ENCODE measurements around the gene CD247.

CD247 gene

GRCh38 chr1:167404161-167404888 is 114.0 kb downstream of the CD247 start:
- DNase-seq = no peak

- peak; percentile 63 to 70 for DNase-seq
These were observed 117.0 kb downstream of the CD247 start for GRCh38 chr1:167401260-167401873.

- no peak for DNase-seq
These were observed 117.9 kb downstream of the CD247 start for GRCh38 chr1:167400359-167400953.

DNA sequence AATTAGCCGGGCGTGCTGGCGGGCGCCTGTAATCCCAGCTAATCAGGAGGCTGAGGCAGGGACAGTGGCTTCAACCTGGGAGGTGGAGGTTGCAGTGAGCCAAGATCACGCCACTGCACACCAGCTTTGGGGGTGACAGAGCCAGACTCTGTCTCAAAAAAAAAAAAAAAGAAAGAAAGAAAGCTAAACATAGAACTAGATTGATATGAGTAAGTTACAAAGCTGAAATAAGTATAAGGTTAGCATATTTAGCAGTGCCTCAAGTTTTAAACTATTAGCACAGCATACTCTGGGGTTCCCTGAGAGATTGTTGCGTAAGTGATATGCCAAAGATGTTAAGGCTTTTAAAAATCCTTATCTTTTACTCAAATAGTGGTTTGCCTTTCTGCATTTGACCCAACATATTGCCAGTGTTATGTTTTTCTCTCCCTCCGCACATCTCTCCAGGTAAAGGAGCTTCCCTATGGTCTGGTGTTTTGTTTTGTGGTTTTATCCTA is 126.1 kb downstream of the CD247 start:
- no peak for DNase-seq

GRCh38 chr1:167388976-167389375 is 129.4 kb downstream of the CD247 start:
- DNase-seq = no peak

GRCh38 chr1:167387251-167387910 is 130.9 kb downstream of the CD247 start:
- DNase-seq = no peak

Data from CD4-positive, alpha-beta T cell treated with Interleukin-4 for 1 hour (primary cell).